ENCODE results near the gene PTGER2.

DNA sequence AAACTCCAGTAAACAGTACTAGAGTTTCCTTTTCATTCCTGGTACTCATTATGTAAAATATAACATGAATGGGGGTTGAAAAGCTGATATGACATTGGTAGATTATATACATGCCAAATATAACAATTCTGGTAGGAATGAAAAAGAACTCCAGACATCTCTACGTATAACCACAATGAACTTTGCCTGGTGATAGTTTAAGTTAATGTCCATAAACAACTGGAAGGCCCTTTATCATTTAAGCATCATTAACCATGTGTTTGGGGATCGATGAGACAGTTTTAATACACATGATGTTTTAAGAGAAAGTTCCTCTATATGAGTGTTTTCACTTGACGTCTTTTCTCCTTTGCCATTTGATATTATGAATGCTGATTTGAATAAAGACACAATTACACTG, 5.8 kb downstream of the PTGER2 start:
- no peak for TF ChIP-seq EZH2 (IDR thresholded peaks at IDR 0.05; ENCODE audit: borderline replicate concordance, insufficient read depth, low read length, poor library complexity, severe bottlenecking)
- no peak for TF ChIP-seq RAD21 (conservative IDR thresholded peaks at IDR 0.05)
- TF ChIP-seq, protein P1, sequence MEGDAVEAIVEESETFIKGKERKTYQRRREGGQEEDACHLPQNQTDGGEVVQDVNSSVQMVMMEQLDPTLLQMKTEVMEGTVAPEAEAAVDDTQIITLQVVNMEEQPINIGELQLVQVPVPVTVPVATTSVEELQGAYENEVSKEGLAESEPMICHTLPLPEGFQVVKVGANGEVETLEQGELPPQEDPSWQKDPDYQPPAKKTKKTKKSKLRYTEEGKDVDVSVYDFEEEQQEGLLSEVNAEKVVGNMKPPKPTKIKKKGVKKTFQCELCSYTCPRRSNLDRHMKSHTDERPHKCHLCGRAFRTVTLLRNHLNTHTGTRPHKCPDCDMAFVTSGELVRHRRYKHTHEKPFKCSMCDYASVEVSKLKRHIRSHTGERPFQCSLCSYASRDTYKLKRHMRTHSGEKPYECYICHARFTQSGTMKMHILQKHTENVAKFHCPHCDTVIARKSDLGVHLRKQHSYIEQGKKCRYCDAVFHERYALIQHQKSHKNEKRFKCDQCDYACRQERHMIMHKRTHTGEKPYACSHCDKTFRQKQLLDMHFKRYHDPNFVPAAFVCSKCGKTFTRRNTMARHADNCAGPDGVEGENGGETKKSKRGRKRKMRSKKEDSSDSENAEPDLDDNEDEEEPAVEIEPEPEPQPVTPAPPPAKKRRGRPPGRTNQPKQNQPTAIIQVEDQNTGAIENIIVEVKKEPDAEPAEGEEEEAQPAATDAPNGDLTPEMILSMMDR (IDR thresholded peaks at IDR 0.05; ENCODE audit: poor library complexity, severe bottlenecking) = no peak
- no peak for TF ChIP-seq POLR2AphosphoS5 (IDR thresholded peaks at IDR 0.05)

Data from neural cell (in vitro differentiated cells).